OCI-LY1 (cell line): ENCODE results near the gene SVOPL.

Source experiments
- H2AFZ ChIP-seq: fragments of 200-600 bp; sonication (generic), shearing (Covaris generic); 2 replicates; pipeline ENCODE4 v1.6.0; 2014; ENCODE audit warnings: antibody characterized with exemption, mild to moderate bottlenecking, low read length
- H3F3A ChIP-seq: fragments of 200-600 bp; sonication (generic), shearing (Covaris generic); 2 replicates; pipeline ENCODE4 v1.6.0; 2014; ENCODE audit warnings: mild to moderate bottlenecking, antibody characterized with exemption, low read length, moderate library complexity; ENCODE audit not compliant: insufficient read depth
- H3K27ac ChIP-seq: fragments of 200-600 bp; sonication (generic); 2 replicates; pipeline ENCODE4 v1.5.1; 2014; ENCODE audit warnings: low read length, mixed run types, mild to moderate bottlenecking, low read depth; ENCODE audit not compliant: poor library complexity, severe bottlenecking
- H3K27me3 ChIP-seq: fragments of 200-600 bp; sonication (generic); 2 replicates; pipeline ENCODE4 v1.6.0; 2014; ENCODE audit warnings: antibody characterized with exemption, mild to moderate bottlenecking, low read length, moderate library complexity; ENCODE audit not compliant: insufficient read depth
- H3K36me3 ChIP-seq: fragments of 200-600 bp; sonication (generic); 2 replicates; pipeline ENCODE4 v1.6.1; 2014; ENCODE audit warnings: mild to moderate bottlenecking, antibody characterized with exemption, low read length, moderate library complexity, mixed read lengths; ENCODE audit not compliant: insufficient read depth
- H3K4me1 ChIP-seq: fragments of 200-600 bp; sonication (generic); 2 replicates; pipeline ENCODE4 v1.5.1; 2014; ENCODE audit warnings: mild to moderate bottlenecking, low read length, moderate library complexity; ENCODE audit not compliant: insufficient read depth, severe bottlenecking
- H3K4me2 ChIP-seq: fragments of 200-600 bp; sonication (generic), shearing (Covaris generic); 2 replicates; pipeline ENCODE4 v1.6.1; 2014; ENCODE audit warnings: low read length
- H3K4me3 ChIP-seq: fragments of 200-600 bp; sonication (generic); 2 replicates; pipeline ENCODE4 v1.5.1; 2014; ENCODE audit warnings: low read length, low read depth, mild to moderate bottlenecking, mixed read lengths; ENCODE audit not compliant: poor library complexity, severe bottlenecking
- H3K79me2 ChIP-seq: fragments of 200-600 bp; shearing (Covaris generic); 2 replicates; pipeline ENCODE4 v1.6.1; 2016; ENCODE audit warnings: mixed run types, low read length, mixed read lengths; ENCODE audit not compliant: insufficient read depth
- H3K9ac ChIP-seq: fragments of 200-600 bp; sonication (generic), shearing (Covaris generic); 2 replicates; pipeline ENCODE4 v1.6.1; 2014; ENCODE audit warnings: mild to moderate bottlenecking, low read length, mixed read lengths
- H3K9me2 ChIP-seq: fragments of 200-600 bp; sonication (generic), shearing (Covaris generic); 2 replicates; pipeline ENCODE4 v1.6.1; 2014; ENCODE audit warnings: low read depth, mild to moderate bottlenecking, low read length, mixed read lengths
- H3K9me3 ChIP-seq: fragments of 200-600 bp; shearing (Covaris generic); 2 replicates; pipeline ENCODE4 v1.6.1; 2014; ENCODE audit warnings: low read length, mixed read lengths
- H4K20me1 ChIP-seq: fragments of 200-600 bp; sonication (generic), shearing (Covaris generic); 2 replicates; pipeline ENCODE4 v1.6.0; 2016; ENCODE audit warnings: mild to moderate bottlenecking, low read length; ENCODE audit not compliant: insufficient read depth
- CTCF ChIP-seq: fragments of 200-600 bp; sonication (generic), shearing (Covaris generic); IDR thresholded peaks from 2 replicates; pipeline ENCODE4 v1.5.1; 2017; ENCODE audit warnings: mild to moderate bottlenecking, antibody characterized with exemption, low read length, moderate library complexity, mixed read lengths
- EZH2 ChIP-seq: fragments of 200-600 bp; sonication (generic), shearing (Covaris generic); IDR thresholded peaks from 2 replicates; pipeline ENCODE4 v1.8.0; 2017; ENCODE audit warnings: borderline replicate concordance, mixed run types, mild to moderate bottlenecking, antibody characterized with exemption, low read length, moderate library complexity, mixed read lengths

SVOPL gene

GRCh38 chr7:138581065-138581464, 120.1 kb downstream of the SVOPL start:
- Histone ChIP-seq H3K27me3 (no peaks in the 10 kb centered on the region), H3K9ac (no peak overlapping the region), H3F3A (no peaks in the 10 kb centered on the region), H2AFZ (no peak overlapping the region), H4K20me1 (no peaks in the 10 kb centered on the region), H3K36me3 (peaks cover 92% of the 10 kb centered on the region), H3K9me2 (no peaks in the 10 kb centered on the region), H3K79me2 (no peaks in the 10 kb centered on the region), H3K4me1 (no peaks in the 10 kb centered on the region), H3K27ac (no peak overlapping the region), H3K4me3 (no peak overlapping the region), H3K9me3 (no peaks in the 10 kb centered on the region), H3K4me2 (no peak overlapping the region)
- TF ChIP-seq EZH2: no peak
- TF ChIP-seq CTCF: no peak

GRCh38 chr7:138579671-138580070, 121.5 kb downstream of the SVOPL start:
- H3K27me3 ChIP-seq: no peaks in the 10 kb centered on the region
- H3K9me3 ChIP-seq: no peaks in the 10 kb centered on the region
- H3K79me2 ChIP-seq: no peaks in the 10 kb centered on the region
- H3K4me3 ChIP-seq: no peak overlapping the region
- no peaks in the 10 kb centered on the region for H3K4me1 ChIP-seq
- H3K9me2 ChIP-seq: no peaks in the 10 kb centered on the region
- peaks cover 85% of the 10 kb centered on the region for H3K36me3 ChIP-seq
- no peaks in the 10 kb centered on the region for H3F3A ChIP-seq
- TF ChIP-seq CTCF (no peak), EZH2 (no peak)
- no peak overlapping the region for H3K9ac ChIP-seq
- H2AFZ ChIP-seq: no peak overlapping the region
- no peaks in the 10 kb centered on the region for H4K20me1 ChIP-seq
- H3K4me2 ChIP-seq: no peak overlapping the region
- no peak overlapping the region for H3K27ac ChIP-seq

GRCh38 chr7:138579136-138579535, 122.0 kb downstream of the SVOPL start:
- peaks cover 85% of the 10 kb centered on the region for H3K36me3 ChIP-seq

More at GRCh38 chr7:138579136-138579535, 122.0 kb downstream of the SVOPL start:
- Histone ChIP-seq H3K27ac (no peak overlapping the region), H2AFZ (no peak overlapping the region), H3K9me2 (no peaks in the 10 kb centered on the region), H4K20me1 (no peaks in the 10 kb centered on the region), H3K27me3 (no peaks in the 10 kb centered on the region), H3K9me3 (no peaks in the 10 kb centered on the region), H3K79me2 (no peaks in the 10 kb centered on the region), H3K4me1 (no peaks in the 10 kb centered on the region), H3F3A (no peaks in the 10 kb centered on the region), H3K4me2 (no peak overlapping the region), H3K4me3 (no peak overlapping the region), H3K9ac (no peak overlapping the region)
- no peak for TF ChIP-seq CTCF
- TF ChIP-seq EZH2: no peak
